Tibial nerve (tissue), 4 donors: ENCODE results near the gene BACH2. TPM values are rescaled to one million over a fixed set of nuclear protein-coding genes. Genes with fewer than 3 reads are reported as not detected.

Experiments used
- DNase-seq, 2 donors: peaks; one replicate each; pipeline ENCODE4 v3.0.0-alpha.2; 2019; ENCODE audit warnings: low spot score in 2 of 2
- H3K27ac ChIP-seq, 4 donors: fragments of 200-600 bp; sonication (generic) in 3 of 4; one replicate each; pipeline ENCODE4 v1.5.1; 2017 to 2019; ENCODE audit warnings: mild to moderate bottlenecking in 1 of 4
- H3K27me3 ChIP-seq, 2 donors: fragments of 200-600 bp; sonication (generic) in 1 of 2; one replicate each; pipeline versions ENCODE4 v1.5.1 to v1.6.0; 2017 to 2019
- H3K36me3 ChIP-seq, 3 donors: fragments of 200-600 bp; sonication (generic); one replicate each; pipeline ENCODE4 v1.5.1; 2018 to 2019
- H3K4me1 ChIP-seq, 4 donors: fragments of 200-600 bp; sonication (generic) in 3 of 4; one replicate each; pipeline ENCODE4 v1.5.1; 2017 to 2019
- H3K4me3 ChIP-seq, 4 donors: fragments of 200-600 bp; sonication (generic) in 3 of 4; one replicate each; pipeline ENCODE4 v1.5.1; 2017 to 2019; ENCODE audit warnings: mild to moderate bottlenecking in 1 of 4, moderate library complexity in 1 of 4
- H3K9me3 ChIP-seq, 4 donors: fragments of 200-600 bp; sonication (generic) in 3 of 4; one replicate each; pipeline ENCODE4 v1.5.1; 2017 to 2019
- CTCF ChIP-seq, 5 experiments: fragments of 200-600 bp in 3 of 5; fragments of 450-650 bp in 2 of 5; sonication (generic) in 3 of 5; IDR thresholded peaks; one replicate each; pipeline ENCODE4 v1.5.1; 2016 to 2019; ENCODE audit warnings: antibody characterized with exemption in 5 of 5, mild to moderate bottlenecking in 3 of 5, moderate library complexity in 2 of 5
- EP300 ChIP-seq, 2 donors: sonication (generic); formaldehyde crosslinking; IDR thresholded peaks; one replicate each; pipeline ENCODE4 v1.6.1; 2017; ENCODE audit warnings: antibody characterized with exemption in 2 of 2, mild to moderate bottlenecking in 1 of 2
- POLR2A ChIP-seq, 2 donors: fragments of 450-650 bp; IDR thresholded peaks; one replicate each; pipeline ENCODE4 v1.6.1; 2017; ENCODE audit warnings: antibody characterized with exemption in 2 of 2, mild to moderate bottlenecking in 2 of 2, moderate library complexity in 2 of 2
- WGBS, 2 donors: methylation state at CpG; one replicate each; pipeline ENCODE4 v1.1.5; 2018; 5-methylcytosine and 5-hydroxymethylcytosine counted together
- total RNA-seq, 4 donors: library from RNA; depleted of rRNA; stranded (reverse); fragments of >200 nt; gene quantifications; one replicate each; pipeline ENCODE4 v1.1.0, GENCODE V29; 2016

Gene BACH2
- total RNA-seq, 4 donors from 2014 or later, result 4.4 to 11.1 (median 8.4) TPM

GRCh38 chr6:89927791-89928550 lies 368.7 kb downstream of the BACH2 start:
- 43 to 44% methylated on average over 6 of the region's 6 CpGs for WGBS, 2 donors
- no peak for DNase-seq
- peaks cover 0 to 2% (median 0%) of the 10 kb centered on the region in 4 donors for H3K4me1 ChIP-seq
- H3K36me3 ChIP-seq, result peaks cover 0 to 23% (median 0%) of the 10 kb centered on the region in 3 donors
- H3K27ac ChIP-seq, result peak overlapping the region in 2 of 4 donors; percentile 5 to 29
- TF ChIP-seq CTCF (IDR thresholded peaks at IDR 0.05), result no peak
- peak in 1 of 2 donors; percentile 30 for TF ChIP-seq EP300 (IDR thresholded peaks at IDR 0.05)
- H3K27me3 ChIP-seq, result no peaks in the 10 kb centered on the region
- no peak overlapping the region for H3K4me3 ChIP-seq
- H3K9me3 ChIP-seq, result peaks cover 0 to 2% (median 0%) of the 10 kb centered on the region in 4 donors

- Histone ChIP-seq H3K4me3 (no peak overlapping the region), H3K27ac (no peak overlapping the region), H3K27me3 (no peaks in the 10 kb centered on the region), H3K9me3 (peaks cover 0 to 2% (median 0%) of the 10 kb centered on the region in 4 donors), H3K36me3 (peaks cover 0 to 16% (median 0%) of the 10 kb centered on the region in 3 donors), H3K4me1 (peaks cover 0 to 2% (median 0%) of the 10 kb centered on the region in 4 donors)
- DNase-seq, result no peak
- WGBS, 2 donors, result 89 to 90% methylated on average over 5 of the region's 5 CpGs
- TF ChIP-seq EP300 (IDR thresholded peaks at IDR 0.05), result no peak
Measured at GRCh38 chr6:89927264-89927663, 369.4 kb downstream of the BACH2 start.

- Histone ChIP-seq H3K27me3 (peaks cover 0 to 5% of the 10 kb centered on the region in 2 donors), H3K4me3 (no peak overlapping the region), H3K36me3 (peaks cover 0 to 2% (median 0%) of the 10 kb centered on the region in 3 donors), H3K9me3 (peaks cover 0 to 2% (median 0%) of the 10 kb centered on the region in 4 donors), H3K27ac (no peak overlapping the region), H3K4me1 (peaks cover 0 to 2% (median 0%) of the 10 kb centered on the region in 4 donors)
- WGBS, 2 donors, result 81 to 83% methylated on average over 2 of the region's 2 CpGs
- TF ChIP-seq POLR2A (IDR thresholded peaks at IDR 0.05) (no peak), EP300 (IDR thresholded peaks at IDR 0.05) (no peak), CTCF (IDR thresholded peaks at IDR 0.05) (no peak)
- DNase-seq, result no peak
Measured at GRCh38 chr6:89925826-89926225, 370.8 kb downstream of the BACH2 start.

- no peak for DNase-seq
- TF ChIP-seq POLR2A (IDR thresholded peaks at IDR 0.05), result no peak
- TF ChIP-seq EP300 (IDR thresholded peaks at IDR 0.05), result no peak
- TF ChIP-seq CTCF (IDR thresholded peaks at IDR 0.05), result no peak
- H3K36me3 ChIP-seq, result no peaks in the 10 kb centered on the region
- no peak overlapping the region for H3K4me3 ChIP-seq
- H3K9me3 ChIP-seq, result peaks cover 0 to 2% (median 0%) of the 10 kb centered on the region in 4 donors
- no peaks in the 10 kb centered on the region for H3K4me1 ChIP-seq
- 64 to 65% methylated on average over 5 of the region's 5 CpGs for WGBS, 2 donors
- H3K27ac ChIP-seq, result no peak overlapping the region
- H3K27me3 ChIP-seq, result peaks cover 0 to 5% of the 10 kb centered on the region in 2 donors
Measured at GRCh38 chr6:89924231-89924630, 372.4 kb downstream of the BACH2 start.

- 91 to 95% methylated on average over 10 of the region's 10 CpGs for WGBS, 2 donors
- H3K27ac ChIP-seq, result no peak overlapping the region
- H3K4me1 ChIP-seq, result no peaks in the 10 kb centered on the region
- H3K36me3 ChIP-seq, result no peaks in the 10 kb centered on the region
- no peak overlapping the region for H3K4me3 ChIP-seq
- peaks cover 0 to 16% (median 0%) of the 10 kb centered on the region in 4 donors for H3K9me3 ChIP-seq
- DNase-seq, result no peak
- no peak for TF ChIP-seq CTCF (IDR thresholded peaks at IDR 0.05)
- TF ChIP-seq EP300 (IDR thresholded peaks at IDR 0.05), result no peak
- peaks cover 0 to 5% of the 10 kb centered on the region in 2 donors for H3K27me3 ChIP-seq
Measured at GRCh38 chr6:89921691-89922090, 375.0 kb downstream of the BACH2 start.
